CD4-positive, alpha-beta T cell treated with Interleukin-1 beta for 1 hour (primary cell): ENCODE measurements around the gene INS.
"Not testable (repeated sequence)": the region's sequence is repeated elsewhere in the genome, so short reads cannot be mapped to it uniquely, and the experiment has no call there.

Experiments
- DNase-seq, 2 donors: peaks; one replicate each; pipeline ENCODE4 v3.0.0-alpha.2; 2020 to 2022

Gene INS

GRCh38 chr11:2198621-2199365 is 37.8 kb upstream of the INS start:
- no peak for DNase-seq

DNA sequence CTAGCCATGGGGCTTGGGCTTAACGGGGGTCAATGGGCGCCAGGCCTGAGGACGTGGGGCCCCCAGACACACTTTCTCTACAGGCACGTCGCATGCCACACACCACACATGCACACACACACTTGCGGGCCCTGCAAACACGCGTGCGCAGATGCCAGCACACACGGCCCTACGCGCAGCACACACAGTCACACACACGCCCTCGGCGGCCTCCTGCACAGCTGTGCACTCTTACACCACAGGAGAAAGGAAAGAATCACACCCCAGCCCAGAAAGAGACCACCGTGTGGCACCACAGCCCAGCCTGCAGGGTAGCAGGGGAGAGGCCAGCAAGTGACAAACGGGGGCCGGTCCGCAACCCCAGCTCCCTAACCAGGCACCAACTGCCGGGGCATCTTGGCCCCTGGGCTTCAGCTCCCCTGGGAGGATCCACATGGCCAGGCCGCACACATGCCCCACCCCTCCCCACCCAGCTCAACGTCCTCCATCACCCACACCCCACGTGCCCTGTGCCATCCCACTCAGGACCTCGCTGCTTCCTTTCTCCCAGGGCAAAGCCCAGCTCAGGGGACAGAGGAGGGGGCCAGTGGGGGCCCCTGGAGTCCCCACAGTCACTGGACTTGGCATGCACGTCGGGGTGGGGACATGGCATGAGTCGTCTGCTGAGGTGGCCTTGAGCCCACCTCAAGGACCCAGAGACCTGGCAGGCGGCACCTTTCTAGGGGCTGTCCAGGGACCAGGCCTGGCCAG is 36.9 kb upstream of the INS start:
- no peak for DNase-seq

- DNase-seq = peak; percentile 76 to 80
These were observed 36.2 kb upstream of the INS start for GRCh38 chr11:2196970-2197770.

GRCh38 chr11:2195756-2196088 is 34.7 kb upstream of the INS start:
- DNase-seq = no peak

DNA sequence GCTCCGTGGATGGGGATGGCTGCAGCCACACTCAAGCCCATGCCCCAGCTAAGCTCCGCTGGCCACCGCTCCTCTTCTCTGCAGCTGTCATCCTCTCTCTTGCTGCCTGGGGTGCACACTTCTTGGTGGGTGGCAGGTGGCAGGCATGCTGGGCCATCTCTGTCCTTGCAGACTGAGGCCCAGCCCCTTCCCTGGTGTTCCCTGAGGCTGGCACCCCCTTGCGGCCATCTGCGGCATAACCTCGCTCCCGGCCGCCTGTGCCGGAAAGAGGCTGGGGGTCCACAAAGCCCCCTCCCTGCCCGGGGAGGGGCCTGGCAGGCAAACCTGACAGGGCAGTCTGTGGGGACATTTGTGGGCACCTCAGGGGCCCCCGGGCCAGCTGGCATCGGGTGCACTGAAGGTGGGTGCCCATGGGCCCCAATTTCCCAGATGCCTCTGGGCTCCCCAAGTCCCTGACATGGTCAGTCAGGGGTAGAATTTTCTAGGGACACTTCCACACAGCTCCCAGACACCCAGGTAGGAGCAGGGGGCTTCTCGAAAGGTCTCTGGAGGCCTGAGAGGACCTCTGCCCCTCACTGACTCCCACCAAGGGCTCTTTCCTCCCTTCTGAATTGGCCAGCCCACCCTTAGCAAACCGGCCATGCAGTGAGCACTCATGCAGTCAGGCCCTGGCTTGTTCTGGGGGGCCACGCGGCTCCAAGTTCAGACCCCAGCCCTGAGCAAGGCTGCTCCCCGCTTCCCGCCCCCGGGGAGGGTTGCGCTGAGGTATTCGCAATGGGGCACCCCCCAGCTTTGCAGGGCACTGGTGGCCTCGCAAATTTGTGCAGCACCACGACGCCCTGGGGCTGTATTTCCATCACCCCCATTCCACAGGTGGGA is 34.1 kb upstream of the INS start:
- DNase-seq = peak; percentile 47 to 52

GRCh38 chr11:2193888-2194595 is 33.0 kb upstream of the INS start:
- DNase-seq = not testable (repeated sequence)

DNA sequence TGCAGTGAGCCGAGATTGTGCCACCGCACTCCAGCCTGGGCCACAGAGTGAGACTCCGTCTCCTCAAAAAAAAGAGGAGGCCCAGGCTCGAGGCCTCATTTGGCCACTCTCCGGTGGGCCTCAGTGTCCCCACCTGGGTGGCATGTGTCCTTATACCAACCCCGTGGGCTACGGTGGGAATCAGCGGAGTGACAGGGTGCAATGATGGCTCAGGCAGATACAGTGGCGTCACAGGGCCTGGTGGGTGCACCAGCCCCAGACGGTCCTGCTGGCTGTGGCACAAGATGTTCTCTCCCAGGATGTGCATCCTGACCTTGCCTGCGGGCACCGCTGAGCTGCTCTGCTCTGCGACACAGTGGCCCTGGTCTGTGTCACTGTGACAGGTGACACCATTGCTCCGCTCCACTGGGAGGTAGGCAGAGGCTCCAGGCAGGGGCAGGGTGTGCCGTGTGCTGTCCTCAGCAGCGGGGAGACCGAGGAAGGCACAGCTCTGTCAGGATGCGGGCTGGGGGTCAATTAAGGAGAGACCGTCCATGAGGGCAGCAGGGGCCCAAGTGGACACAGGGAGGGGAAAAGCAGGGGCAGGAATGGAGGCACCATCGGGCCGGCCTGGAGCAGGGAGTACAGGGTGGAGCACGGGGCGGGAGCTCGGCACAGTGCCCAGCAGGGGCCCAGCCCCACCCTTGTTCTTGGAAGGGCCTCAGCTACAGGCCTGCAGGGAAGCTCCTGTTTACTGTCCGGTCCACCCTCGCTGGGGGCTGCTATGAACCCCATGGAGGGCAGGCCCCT is 32.3 kb upstream of the INS start:
- DNase-seq = no peak

DNA sequence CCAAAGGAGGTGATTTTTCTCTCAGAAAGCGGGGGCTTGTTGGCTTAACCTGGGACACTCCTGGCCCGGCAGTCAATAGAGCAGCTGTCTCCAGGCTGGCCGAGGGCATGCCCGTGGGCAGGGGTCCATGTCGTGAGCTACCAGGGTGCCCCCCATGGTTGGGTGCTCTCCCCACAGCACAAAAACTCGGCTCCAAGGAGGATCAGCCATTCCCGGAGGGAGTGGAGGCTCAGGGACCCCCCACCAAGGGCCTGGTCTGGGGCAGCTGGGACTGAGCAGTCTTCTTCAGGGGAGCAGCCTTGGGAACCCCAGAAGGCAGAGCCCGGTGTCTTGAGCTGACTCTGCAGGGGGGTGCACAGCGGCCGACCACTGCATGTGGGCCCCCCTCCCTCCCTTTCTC is 31.4 kb upstream of the INS start:
- no peak for DNase-seq

GRCh38 chr11:2191883-2192282 is 30.9 kb upstream of the INS start:
- DNase-seq = no peak

DNA sequence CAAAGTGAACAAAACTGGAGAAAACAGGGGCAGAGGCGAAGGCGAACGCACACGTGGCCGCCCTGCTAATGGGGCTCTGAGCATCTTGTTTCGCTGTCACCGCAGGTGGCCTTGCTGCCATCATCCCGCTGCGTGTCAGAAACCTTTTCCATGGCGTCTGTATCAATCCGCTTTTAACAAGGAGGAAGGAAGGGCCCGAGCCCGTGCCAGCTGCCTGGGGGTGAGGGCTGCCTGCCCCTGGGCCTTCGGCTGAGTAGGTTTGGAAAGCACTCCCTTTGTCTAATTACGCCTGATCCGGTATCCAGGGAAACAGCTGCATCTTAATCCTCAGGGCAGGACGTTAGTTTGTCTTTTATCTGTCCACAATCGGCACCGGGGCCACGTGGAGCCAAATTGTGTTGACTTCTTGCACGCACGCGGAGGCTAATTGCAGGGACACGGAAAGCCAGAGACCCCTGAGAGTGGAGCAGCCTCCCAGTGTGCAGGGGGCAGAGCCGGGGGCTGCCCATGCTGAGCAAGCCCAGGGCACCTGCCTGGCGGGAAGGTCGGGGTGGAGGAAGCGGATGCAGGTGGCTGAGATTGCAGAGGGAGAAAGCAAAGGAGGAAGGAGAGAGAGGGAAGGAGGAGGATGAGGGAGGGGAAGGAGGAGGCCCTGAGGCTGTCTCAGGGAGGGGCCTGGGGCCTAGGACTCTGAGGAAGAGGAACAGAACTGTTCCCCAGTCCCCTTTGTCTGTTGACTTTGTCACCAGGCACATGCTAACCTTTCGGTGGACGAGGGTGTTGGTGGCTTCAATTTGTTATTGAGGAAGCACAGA is 29.9 kb upstream of the INS start:
- DNase-seq = peak in 1 of 2 donors; percentile 49

GRCh38 chr11:2189938-2190656 is 29.1 kb upstream of the INS start:
- no peak for DNase-seq

- DNase-seq = no peak
These were observed 27.7 kb upstream of the INS start for GRCh38 chr11:2188745-2189144.

- no peak for DNase-seq
These were observed 26.3 kb upstream of the INS start for GRCh38 chr11:2187280-2187707.

DNA sequence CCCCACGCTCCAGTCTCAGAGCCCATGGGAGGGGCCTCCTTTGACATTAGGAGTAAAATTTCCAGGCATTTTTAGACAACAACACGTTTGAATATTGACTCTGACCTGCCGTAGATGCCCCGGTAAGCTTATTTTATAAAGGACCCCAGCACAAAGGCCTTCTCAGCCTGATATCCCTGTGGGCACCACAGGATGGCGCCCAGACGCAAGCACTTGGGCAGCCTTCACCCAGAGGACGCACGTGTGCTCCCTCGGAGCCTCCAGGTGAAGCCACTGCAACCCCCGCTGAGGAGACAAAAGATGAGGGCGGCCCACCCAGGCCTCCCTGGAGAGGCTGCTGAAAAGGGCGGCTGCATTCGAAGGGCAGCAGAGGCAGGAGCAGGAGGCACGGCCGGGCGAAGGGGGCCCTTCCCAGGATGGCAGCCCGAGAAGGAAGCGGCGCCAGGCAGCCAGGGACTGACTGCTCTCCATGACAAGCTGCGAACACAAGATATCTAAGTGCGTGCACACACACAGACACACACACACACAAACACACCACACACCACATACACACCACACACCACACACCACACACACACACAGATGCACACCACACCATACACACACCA is 25.8 kb upstream of the INS start:
- peak; percentile 46 to 59 for DNase-seq

- DNase-seq = no peak
These were observed 24.5 kb upstream of the INS start for GRCh38 chr11:2185324-2186085.

DNA sequence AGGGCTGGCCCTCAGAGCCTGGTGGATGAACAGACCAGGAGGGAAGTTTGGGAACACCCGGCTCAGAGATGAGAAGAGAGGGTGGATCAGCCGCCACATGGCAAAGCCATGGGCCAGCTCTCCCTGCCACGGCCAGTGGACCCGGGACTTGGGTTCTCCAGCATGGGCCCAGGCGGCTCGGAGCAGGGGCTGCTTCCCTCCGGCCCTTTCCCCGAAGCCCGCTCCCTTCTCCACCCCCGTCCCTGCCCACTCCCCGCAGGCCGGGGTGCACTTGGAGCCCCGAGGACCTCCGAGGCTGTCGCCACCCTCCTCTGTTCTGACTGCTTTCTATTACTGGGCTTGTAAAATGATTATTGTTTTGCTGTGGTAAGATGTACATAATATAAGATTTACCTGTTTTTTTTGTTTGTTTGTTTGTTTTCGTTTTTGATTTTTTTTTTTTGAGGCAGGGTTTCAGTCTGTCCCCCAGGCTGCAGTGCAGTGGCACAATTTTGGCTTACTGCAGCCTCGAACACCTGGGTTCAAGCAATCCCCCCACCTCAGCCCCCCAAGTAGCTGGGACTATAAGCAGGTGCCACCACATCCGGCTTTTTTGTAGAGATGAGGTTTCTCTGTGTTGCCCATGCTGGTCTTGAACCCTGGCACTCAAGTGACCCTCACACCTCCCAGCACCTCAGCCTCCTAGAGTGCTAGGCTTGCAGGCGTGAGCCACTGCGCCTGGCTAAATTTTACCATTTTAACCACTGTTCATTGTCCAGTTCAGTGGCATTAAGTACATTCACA is 21.9 kb upstream of the INS start:
- no peak for DNase-seq

DNA sequence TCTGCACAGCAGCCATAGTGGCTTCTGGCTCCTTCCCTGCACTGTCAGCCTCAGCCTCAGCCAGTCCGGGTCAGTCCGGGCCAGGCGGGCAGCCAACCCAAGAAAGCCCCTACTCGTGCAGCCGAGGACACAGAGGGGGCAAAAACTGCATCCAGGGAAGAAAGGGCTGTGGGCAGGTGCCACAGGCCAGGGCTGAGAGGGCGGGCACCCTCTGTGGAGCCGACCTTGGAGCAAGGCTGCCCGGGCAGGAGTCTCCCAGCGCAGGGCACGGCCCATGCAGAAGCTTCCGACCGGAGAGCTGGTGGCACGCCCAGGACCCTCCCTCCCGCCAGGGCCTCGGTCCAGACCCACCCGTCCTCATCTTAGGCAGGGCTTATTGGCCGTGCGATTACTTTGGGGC is 21.1 kb upstream of the INS start:
- DNase-seq = no peak
